ENCODE measurements around the gene CD2AP. TPM values are rescaled to one million over a fixed set of nuclear protein-coding genes. Genes with fewer than 3 reads are reported as not detected.
"Not testable (repeated sequence)": the region's sequence is repeated elsewhere in the genome, so short reads cannot be mapped to it uniquely, and the experiment has no call there.

The CD2AP gene
- polyA plus RNA-seq, 1 experiment, result 2.2 TPM

GRCh38 chr6:47631797-47632196 lies 154.2 kb downstream of the CD2AP start:
- no peaks in the 10 kb centered on the region for H3K27me3 ChIP-seq (ENCODE audit: control insufficient read depth, insufficient read depth, low read length)
- no peak overlapping the region for H3K4me3 ChIP-seq (ENCODE audit: low read depth, low read length)
- no peak for TF ChIP-seq CTCF (IDR thresholded peaks at IDR 0.05; ENCODE audit: insufficient read depth, low read depth, low read length)
- ChIA-PET CTCF (interaction anchor here (0.7 to 5.2 kb wide), 20 partner anchors 9 to 1779 kb away, joined by 3 to 51 read pairs (median 5); partner anchors contain the start of gene OPN5), POLR2A (interaction anchor here (0.7 kb wide), 1 partner anchor 40 kb away, joined by 5 read pairs; no protein-coding TSS in a partner anchor)
- H3K36me3 ChIP-seq (ENCODE audit: control insufficient read depth, insufficient read depth, low read length), result no peaks in the 10 kb centered on the region
- no peak for DNase-seq (ENCODE audit: low read depth)

- DNase-seq (ENCODE audit: low read depth), result no peak
- CTCF ChIA-PET, result interaction anchor here (0.6 to 5.2 kb wide), 3 partner anchors 26 to 147 kb away, joined by 3 to 51 read pairs (median 3); partner anchors contain the start of gene OPN5
- no peak for TF ChIP-seq CTCF (IDR thresholded peaks at IDR 0.05; ENCODE audit: insufficient read depth, low read depth, low read length)
These were observed 155.6 kb downstream of the CD2AP start for GRCh38 chr6:47633141-47633540.

GRCh38 chr6:47634210-47635047 lies 156.8 kb downstream of the CD2AP start:
- H3K36me3 ChIP-seq (ENCODE audit: control insufficient read depth, insufficient read depth, low read length), result no peaks in the 10 kb centered on the region
- H3K4me3 ChIP-seq (ENCODE audit: low read depth, low read length), result no peak overlapping the region
- ChIA-PET POLR2A (no interaction called here), CTCF (interaction anchor here (1.2 to 5.2 kb wide), 3 partner anchors 100 to 1134 kb away, joined by 3 to 51 read pairs (median 3); partner anchors contain the start of gene OPN5)
- TF ChIP-seq CTCF (IDR thresholded peaks at IDR 0.05; ENCODE audit: insufficient read depth, low read depth, low read length), result no peak
- DNase-seq (ENCODE audit: low read depth), result no peak
- H3K27me3 ChIP-seq (ENCODE audit: control insufficient read depth, insufficient read depth, low read length), result no peaks in the 10 kb centered on the region

More at GRCh38 chr6:47633141-47633540, 155.6 kb downstream of the CD2AP start:
- Histone ChIP-seq H3K27me3 (ENCODE audit: control insufficient read depth, insufficient read depth, low read length) (no peaks in the 10 kb centered on the region), H3K36me3 (ENCODE audit: control insufficient read depth, insufficient read depth, low read length) (no peaks in the 10 kb centered on the region), H3K4me3 (ENCODE audit: low read depth, low read length) (no peak overlapping the region)
- POLR2A ChIA-PET, result no interaction called here

GRCh38 chr6:47646689-47647088 lies 169.1 kb downstream of the CD2AP start:
- Histone ChIP-seq H3K27me3 (ENCODE audit: control insufficient read depth, insufficient read depth, low read length) (0 out of 2 replicates have a peak, but pooled peaks cover 1% of the 10 kb centered on the region), H3K36me3 (ENCODE audit: control insufficient read depth, insufficient read depth, low read length) (no peaks in the 10 kb centered on the region), H3K4me3 (ENCODE audit: low read depth, low read length) (no peak overlapping the region)
- DNase-seq (ENCODE audit: low read depth), result no peak
- ChIA-PET CTCF (no interaction called here), POLR2A (no interaction called here)
- no peak for TF ChIP-seq CTCF (IDR thresholded peaks at IDR 0.05; ENCODE audit: insufficient read depth, low read depth, low read length)

GRCh38 chr6:47647188-47647587 lies 169.6 kb downstream of the CD2AP start:
- ChIA-PET CTCF (no interaction called here), POLR2A (no interaction called here)
- TF ChIP-seq CTCF (IDR thresholded peaks at IDR 0.05; ENCODE audit: insufficient read depth, low read depth, low read length), result no peak
- 0 out of 2 replicates have a peak, but pooled peaks cover 1% of the 10 kb centered on the region for H3K27me3 ChIP-seq (ENCODE audit: control insufficient read depth, insufficient read depth, low read length)
- no peaks in the 10 kb centered on the region for H3K36me3 ChIP-seq (ENCODE audit: control insufficient read depth, insufficient read depth, low read length)
- H3K4me3 ChIP-seq (ENCODE audit: low read depth, low read length), result no peak overlapping the region
- DNase-seq (ENCODE audit: low read depth), result no peak

GRCh38 chr6:47647626-47648025 lies 170.0 kb downstream of the CD2AP start:
- H3K4me3 ChIP-seq (ENCODE audit: low read depth, low read length); H3K36me3 ChIP-seq (ENCODE audit: control insufficient read depth, insufficient read depth, low read length); CTCF ChIA-PET; DNase-seq (ENCODE audit: low read depth); POLR2A ChIA-PET; H3K27me3 ChIP-seq (ENCODE audit: control insufficient read depth, insufficient read depth, low read length): not testable (repeated sequence)

All from BJ (cell line).